ENCODE results near the gene SDR42E2.
"Not testable (repeated sequence)": the region's sequence is repeated elsewhere in the genome, so short reads cannot be mapped to it uniquely, and the experiment has no call there.

SDR42E2 gene

GRCh38 chr16:22216191-22216831 is 54.0 kb downstream of the SDR42E2 start:
- no peak for DNase-seq

GRCh38 chr16:22216832-22217225 is 54.5 kb downstream of the SDR42E2 start:
- not testable (repeated sequence) for DNase-seq

- DNase-seq, result no peak
Measured at GRCh38 chr16:22217890-22218730, 55.8 kb downstream of the SDR42E2 start.

GRCh38 chr16:22219389-22220068 is 57.2 kb downstream of the SDR42E2 start:
- DNase-seq, result no peak

GRCh38 chr16:22220069-22220440 is 57.7 kb downstream of the SDR42E2 start:
- DNase-seq, result no peak

- no peak for DNase-seq
Measured at GRCh38 chr16:22220714-22221113, 58.4 kb downstream of the SDR42E2 start.

GRCh38 chr16:22222006-22222405 is 59.7 kb downstream of the SDR42E2 start:
- DNase-seq, result no peak

GRCh38 chr16:22222998-22223397 is 60.7 kb downstream of the SDR42E2 start:
- no peak for DNase-seq

- no peak for DNase-seq
Measured at GRCh38 chr16:22225060-22225459, 62.8 kb downstream of the SDR42E2 start.

- DNase-seq, result no peak
Measured at GRCh38 chr16:22229889-22230288, 67.6 kb downstream of the SDR42E2 start.

GRCh38 chr16:22232277-22233036 is 70.2 kb downstream of the SDR42E2 start:
- DNase-seq, result no peak

- no peak for DNase-seq
Measured at GRCh38 chr16:22233037-22233372, 70.7 kb downstream of the SDR42E2 start.

GRCh38 chr16:22235839-22236745 is 73.8 kb downstream of the SDR42E2 start:
- no peak for DNase-seq

GRCh38 chr16:22239131-22239805 is 77.0 kb downstream of the SDR42E2 start:
- DNase-seq, result no peak

- DNase-seq, result no peak
Measured at GRCh38 chr16:22240023-22240710, 77.9 kb downstream of the SDR42E2 start.

Data from NCI-H1694 treated with DMSO at 0.1 percent for 48 hours (cell line).